HG03135 (cell line): ENCODE measurements around the gene GCNT4.

ENCODE experiments used
- ATAC-seq: cut with Tn5 transposase; IDR thresholded peaks from one replicate; pipeline ENCODE4 v1.9.1; 2021; ENCODE audit warnings: mild to moderate bottlenecking, moderate library complexity; ENCODE audit not compliant: unreplicated experiment

The GCNT4 gene

DNA sequence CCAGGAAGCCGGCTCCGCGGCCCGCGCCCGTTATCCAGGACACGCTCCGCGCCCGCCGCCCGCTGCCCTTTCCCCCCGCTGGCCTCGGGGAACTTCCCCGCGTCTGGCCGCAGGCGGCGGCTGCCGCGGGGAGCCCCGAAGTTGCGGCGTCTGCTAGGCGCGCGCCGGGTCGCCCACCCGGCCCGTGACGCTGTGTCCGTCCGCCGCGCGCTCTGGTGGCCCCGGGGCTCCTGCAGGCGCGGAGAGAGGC, 621 bp upstream of the GCNT4 start:
- ATAC-seq = no peak

DNA sequence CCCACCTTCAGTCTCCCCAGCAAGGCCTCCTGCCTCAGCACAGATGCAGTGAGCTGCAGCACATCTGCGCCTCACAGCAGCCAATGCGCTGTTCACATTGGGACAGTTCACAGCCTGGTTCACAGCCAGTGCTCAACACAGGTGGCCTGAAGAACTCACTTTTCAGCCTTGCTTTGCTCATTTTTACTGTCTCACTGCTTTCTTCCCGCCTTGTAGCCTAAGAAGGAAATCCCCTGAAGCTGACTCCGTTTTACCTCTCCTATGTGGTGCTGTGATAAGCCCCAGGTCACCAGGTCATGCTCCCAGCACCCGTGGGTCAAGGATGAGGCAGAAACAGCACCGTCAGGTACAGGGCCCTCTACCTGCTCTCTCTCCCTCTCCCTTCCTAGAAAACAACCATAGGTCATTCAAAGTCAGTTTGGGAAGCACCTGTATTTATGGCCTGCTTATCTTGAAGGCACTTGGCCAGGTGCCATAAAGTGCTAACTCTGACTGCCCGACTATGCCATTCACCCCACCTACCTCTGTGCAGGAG, 1.1 kb downstream of the GCNT4 start:
- no peak for ATAC-seq

DNA sequence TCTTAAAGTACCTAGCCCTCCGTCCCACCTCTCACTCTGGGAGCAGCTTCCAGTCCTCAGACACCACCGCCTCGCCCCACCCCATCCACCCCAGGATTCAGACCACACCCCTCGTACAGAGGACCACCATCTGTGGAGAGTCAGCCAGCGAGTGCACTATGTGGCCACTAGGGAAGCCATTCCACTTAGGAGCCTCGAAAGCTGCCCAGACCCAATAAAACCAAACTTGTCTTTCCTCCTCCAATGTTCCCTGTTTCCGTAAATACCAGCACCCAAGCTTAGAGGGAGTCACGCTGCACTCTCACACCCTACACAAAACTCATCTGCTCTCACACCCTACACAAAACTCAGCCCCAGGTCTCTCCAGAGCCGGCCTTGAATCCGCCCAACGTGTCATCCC, 1.9 kb downstream of the GCNT4 start:
- ATAC-seq = no peak

DNA sequence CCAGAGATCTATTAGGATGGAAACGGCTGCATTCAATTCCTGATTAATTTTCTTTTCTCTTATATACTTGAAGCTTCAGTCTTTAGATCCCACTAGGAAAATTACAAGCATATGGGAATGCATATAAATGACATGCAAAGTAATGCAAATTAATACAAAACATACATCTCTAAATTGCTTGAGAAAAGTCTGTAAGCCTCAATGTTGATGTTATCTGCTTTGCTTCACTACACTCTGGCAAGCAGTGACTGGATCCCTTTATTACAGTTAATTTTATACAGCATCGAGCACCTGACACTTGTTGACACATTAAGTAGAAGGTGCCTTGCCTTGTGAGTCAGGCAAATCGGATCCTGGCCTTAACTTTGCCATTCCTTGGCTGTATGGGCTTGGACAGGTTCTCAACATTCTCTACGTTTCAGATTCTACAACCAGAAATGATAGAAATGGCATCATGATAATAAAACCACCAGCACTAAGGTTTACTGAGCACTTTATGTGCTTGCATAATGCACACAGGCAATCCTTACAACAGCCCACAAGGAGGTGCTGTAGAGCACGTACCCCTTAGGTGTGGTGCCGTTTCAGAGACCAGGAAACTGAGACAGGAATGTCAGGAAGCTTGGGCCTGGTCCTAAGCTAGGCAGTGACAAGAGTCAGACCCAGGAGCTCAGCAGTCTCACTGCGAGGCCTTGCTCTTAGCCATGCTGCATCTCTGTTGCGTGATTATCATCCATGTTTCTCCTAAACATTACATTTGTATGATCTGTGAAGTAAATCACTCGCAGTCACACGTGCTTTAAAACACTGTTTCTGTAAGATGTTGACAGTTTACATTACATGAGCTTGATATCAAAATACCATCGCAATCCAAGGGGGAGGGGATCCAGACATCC, 2.7 kb downstream of the GCNT4 start:
- no peak for ATAC-seq

DNA sequence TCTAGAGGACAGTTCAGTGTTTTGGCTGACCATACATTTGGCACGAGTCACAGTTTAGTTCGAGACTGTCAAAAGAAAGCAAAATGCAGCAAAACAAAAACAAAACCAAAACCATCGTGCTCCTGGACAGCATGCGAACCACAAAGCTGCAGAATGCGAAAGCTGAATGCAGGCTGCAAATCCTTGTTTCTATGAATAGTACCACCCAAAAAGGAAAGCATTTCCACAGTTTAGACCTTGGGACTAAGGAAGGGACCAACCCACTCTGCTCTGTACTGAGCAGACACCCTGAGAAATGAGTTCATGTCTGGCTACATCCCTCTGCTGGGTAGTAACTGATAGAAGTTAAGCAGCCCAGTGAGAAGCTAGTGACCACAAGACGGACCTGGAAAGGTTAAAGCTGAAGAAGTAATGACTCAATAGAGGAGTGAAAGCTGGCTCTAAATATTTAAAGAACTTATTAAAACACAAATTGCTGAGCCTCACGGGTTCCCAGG, 3.9 kb downstream of the GCNT4 start:
- no peak for ATAC-seq

DNA sequence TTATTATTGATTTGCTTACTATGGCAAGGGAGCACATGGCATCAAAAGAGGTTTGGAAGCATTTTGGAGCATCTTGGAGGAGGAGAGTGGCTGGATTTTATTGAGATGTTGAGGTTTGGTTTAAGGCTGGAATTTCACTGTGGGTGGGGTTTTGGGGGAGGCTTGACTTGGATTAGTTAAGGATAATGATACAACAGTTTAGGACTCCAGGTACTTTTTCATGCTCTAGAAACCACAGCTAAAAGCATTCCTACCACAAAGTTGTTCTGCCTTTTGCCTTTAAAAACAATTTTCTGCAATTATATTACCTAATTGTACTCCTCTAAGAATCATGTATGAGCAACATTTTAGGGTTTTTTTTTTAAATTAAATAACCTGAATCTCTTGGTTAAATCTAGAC, 5.0 kb downstream of the GCNT4 start:
- ATAC-seq = no peak

DNA sequence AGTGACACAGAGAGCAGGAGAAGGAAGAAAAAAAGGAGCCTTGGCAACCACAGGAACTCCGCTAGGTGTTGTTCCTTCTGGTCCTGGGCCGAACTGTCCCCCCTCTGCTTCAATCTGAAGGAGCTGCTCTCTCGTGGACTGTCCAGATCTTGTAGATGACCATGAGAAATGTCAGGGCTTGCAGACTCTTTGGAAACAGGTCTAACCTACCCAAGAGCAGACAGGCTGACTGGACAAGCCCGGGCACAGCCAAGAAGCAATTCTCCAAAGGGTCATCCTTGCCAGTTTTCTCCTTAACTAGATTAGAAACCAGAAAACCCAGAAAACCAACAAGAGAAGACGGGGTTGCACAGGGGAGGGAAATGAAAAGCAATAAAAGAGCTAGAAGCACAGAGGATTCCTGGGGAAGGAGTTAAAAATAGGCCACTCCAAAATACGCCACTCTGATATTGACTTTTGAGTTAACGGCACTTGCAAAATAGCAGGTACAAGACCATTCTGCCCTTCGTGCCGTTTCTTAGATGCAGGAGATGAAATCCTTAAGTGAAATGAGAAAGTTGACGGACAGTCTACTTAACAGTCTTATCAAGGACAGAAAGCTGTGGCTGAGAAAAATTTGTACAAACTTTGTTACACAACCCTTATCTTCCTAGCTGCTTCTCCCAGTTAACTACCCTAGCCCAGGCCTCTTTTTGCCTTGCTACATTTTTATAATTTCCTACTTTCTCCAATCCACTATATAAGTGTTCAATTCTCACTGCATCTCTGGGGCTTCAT, 5.8 kb downstream of the GCNT4 start:
- ATAC-seq = no peak

DNA sequence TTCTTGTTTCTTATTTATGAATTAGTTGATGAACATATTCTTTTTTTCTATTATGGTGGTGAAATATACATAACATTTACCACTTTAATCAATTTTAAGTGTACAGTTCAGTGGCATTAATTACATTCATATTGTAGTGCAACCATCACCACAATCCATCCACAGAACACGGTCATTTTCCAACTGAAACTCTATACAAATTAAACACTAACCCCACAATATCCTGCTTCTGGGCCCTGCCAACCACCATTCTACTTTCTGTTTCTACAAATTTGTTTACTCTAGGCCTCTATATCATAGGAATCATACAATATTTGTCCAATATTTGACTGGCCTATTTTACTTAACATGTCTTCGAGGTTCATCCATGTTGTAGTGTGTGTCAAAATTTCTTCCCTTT, 7.3 kb downstream of the GCNT4 start:
- ATAC-seq = no peak

DNA sequence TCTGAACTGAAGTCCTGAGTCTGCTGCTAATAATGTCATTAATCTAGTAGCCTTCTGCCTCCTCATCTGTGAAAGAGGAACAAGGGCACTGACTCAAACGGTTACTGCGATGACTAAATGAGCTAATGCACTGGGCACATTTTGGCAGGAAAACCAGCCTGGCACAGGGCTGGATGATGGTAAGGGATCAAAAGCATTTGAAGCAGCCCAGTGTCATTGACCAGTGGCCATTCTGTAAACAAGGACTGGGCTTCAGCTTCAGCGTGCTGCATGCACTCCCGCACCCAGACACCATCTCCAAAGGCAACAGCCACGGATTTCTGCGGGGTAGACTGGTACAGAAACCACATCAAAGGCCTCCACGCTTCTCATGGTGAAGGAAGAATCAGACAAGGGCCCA, 8.0 kb downstream of the GCNT4 start:
- no peak for ATAC-seq

DNA sequence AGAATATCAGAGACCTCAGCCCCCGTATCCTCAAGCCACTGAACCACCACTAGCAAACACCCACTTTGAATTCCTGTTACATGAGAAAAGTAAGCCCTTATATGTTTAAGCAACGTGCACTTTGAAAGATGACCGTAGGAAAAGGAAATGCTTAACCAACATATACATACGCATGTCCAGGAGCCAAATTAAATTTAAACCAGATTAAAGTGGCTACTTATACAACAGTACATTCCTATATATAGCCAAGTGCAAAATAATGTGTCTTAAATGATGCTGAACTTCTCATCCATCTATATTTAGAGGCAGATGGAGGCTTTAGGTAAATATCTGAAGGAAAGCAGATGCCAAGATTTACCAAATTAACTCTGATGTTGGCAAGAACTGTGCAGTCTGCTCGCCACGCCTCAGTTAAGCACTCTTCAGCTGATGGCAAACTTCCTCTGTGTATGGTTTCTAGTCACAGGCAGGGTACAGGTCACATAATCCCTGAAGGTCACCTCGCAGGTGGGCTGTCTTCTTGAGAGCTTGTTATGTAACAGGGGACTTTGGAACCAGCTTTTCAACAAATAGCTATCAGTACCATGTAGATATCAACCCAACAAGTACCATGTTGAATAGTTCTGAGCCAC, 8.6 kb downstream of the GCNT4 start:
- ATAC-seq = no peak

DNA sequence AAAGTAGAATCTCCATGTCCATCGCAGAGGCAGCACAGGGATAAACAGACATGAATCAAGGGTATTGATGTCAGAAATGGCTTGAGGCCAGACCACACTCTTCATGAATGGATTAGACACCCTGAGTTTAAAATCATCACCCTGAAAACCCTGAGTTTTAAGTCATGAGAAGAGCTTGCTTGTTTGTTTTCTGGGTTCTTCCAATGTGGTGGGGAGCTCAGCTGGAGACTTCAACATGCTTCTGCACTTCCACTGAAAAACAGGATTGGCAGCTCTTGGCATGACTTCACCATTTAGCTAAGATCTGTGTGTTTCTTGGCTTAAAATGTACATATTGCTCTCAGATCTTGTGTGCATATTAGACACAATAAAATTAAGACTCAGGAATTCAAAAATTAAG, 9.8 kb downstream of the GCNT4 start:
- ATAC-seq = no peak

DNA sequence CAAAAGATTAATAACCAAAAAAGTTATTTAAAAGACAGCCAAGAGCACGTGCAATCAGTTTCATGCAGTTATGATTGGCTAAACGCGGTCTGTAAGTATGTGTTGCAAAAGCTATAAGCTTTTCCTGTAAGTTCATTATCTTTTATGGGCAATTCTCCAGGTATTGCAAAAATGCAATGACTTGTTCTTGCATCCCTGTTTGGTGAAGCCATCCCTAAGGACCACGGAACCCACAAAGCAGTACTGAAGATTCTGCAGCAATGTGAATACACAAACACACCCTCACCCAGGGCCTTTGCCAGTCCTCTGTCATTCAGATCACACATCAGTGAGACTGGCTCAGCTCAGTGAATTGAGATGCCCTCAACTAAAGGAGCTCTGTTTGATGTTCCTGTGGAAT, 11.4 kb downstream of the GCNT4 start:
- ATAC-seq = no peak

DNA sequence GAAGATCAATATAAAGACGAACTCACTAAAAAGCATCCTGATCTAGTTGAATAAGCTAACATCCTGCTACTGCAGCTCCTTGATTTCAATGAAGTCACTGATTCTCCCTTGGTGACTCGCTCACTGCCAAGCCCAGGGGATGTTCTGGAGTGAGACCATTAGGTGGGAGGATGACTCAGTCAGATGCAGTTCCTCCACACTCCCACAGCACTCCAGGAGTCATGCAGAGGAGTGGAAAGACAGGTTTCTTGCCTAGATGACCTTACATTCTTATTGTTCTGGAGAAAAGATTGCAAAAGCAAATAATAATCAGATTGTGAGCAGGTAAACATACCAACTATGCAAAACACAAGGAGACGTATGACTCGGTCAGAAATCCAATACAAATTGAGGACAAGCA, 15.3 kb downstream of the GCNT4 start:
- ATAC-seq = no peak

DNA sequence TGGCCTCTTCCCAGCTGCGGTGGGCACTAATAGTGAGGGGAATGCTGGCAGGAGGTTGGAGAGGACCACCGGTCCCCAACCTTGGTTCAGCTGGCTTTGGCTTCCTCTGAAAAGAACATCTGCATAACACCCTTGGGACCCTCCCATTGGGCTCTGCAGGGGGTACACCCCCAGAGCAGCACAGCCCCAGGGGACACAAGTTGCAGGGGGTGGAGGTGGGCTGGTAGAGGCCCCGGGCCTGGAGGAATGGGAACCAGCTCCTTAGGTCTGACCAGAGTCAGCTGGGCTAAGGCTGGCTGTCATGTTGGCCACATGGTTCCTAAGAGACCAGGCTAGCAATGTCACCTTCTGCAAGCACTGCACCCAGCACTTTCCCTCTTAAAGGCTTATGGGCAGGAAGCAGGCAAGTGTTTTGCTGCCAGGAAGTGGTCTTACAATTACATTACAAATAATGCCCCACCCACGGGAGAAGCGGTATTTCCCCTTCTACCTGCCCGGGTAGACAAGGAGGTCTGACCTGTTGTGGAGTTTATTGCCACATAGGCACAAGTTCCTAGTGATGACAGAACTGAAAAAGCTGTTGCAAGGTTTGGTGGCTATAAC, 18.1 kb downstream of the GCNT4 start:
- no peak for ATAC-seq

DNA sequence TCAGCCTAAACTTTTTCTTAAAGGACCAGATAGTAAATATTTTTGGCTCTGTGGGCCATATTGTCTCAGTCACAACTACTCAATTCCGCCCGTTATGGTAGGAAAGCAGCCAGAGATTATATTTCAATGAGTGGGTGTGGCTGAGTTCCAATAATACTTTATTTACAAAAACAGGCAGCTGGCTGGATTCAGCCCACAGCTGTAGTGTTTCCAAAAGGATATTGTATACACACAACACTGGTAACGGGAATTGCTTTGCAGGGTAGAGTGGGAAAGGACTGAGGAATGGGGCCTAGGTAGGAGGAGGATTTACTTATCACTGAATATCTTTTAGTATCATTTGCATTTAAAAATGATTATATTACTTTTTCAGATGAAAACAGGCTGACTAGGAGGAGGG, 21.0 kb downstream of the GCNT4 start:
- no peak for ATAC-seq

DNA sequence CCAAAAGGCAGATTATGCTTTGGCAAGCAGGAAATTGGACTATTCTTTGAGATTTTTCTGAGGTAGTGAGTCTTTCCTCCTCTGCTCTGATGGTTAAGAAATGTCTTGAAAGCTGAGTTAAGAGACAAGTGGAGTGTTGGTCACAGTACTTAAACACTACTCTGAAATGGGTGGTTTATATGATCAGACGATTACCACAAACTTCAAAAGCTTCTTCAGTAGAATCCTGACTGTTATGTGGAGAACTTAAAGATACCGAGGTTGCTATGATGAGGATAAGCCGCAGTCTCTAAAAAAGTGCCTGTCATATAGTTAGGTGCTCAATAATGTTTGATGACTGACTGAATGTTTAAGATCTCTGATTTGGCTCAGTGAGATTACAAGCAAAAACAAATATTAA, 24.3 kb downstream of the GCNT4 start:
- ATAC-seq = no peak

DNA sequence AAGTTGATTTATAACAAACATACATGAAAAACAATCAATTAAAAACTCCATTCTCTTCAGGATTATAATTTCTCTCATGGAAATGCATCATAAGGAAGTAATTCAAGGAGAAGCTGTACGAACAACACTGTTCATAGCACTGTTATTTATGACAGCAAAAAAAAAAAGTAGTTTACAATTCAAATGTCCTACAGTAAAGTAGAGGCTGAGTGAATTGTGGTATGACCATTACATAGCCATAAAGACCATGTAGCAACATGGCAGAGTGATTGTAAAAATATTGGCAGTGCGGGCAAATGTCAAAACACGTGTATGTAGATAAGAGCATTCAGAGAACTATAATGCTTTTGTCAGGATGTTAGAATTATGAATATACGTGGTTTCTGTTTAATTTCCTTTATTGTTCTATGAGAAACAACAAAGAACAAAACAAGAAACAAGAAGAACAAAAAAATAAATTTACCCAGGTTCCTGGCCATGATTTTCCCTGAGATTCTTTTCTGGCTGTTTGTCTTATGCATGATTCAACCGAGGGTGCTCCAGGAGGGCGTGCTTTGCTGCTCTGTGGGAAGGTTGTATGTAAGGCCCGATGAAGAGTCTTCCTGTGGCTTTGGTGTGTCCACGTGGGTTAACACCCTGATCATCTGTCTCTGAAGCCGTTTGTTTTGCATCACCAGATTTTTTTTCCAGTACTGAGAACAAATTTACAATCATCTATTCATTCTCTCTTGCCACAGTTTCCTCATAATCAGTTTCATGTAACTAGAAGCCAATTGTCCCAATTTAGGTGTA, 28.8 kb downstream of the GCNT4 start:
- no peak for ATAC-seq

DNA sequence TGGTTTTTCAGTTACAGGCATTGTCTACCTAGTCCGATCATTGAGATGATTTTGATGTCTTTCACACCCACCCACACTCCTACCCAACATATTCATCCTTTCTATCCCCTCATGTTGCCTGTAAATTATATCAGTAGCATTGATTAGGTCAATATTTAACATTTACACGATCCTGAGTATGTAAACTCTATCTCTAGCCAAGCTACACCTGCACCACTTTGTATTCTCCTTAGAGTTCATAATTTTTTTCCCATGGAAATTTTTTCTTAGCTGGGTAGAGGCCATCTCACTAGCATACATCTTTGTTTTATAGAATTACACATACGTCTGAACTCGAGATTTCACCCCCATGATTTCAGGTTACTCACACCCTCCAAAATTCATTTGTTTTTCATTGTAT, 30.6 kb downstream of the GCNT4 start:
- ATAC-seq = no peak

DNA sequence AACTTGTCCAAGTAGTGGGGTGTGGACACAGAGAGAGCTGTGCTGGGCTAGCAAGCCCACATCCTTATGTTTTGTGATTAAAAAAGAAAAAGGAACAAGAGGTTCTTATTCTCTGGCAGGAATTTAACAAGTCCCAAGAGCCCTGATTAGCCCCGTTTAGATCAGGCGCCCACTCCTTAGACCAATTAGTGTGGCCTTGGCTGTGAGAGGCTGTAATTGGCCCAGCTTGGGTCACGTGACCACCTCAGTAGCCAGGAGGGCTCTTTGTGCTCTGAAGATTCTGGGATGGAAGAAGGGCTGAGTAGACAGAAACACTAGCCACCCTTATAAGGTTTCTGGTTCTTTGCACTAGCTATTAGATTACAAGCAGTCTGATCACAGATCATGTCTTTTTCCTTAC, 31.1 kb downstream of the GCNT4 start:
- no peak for ATAC-seq

DNA sequence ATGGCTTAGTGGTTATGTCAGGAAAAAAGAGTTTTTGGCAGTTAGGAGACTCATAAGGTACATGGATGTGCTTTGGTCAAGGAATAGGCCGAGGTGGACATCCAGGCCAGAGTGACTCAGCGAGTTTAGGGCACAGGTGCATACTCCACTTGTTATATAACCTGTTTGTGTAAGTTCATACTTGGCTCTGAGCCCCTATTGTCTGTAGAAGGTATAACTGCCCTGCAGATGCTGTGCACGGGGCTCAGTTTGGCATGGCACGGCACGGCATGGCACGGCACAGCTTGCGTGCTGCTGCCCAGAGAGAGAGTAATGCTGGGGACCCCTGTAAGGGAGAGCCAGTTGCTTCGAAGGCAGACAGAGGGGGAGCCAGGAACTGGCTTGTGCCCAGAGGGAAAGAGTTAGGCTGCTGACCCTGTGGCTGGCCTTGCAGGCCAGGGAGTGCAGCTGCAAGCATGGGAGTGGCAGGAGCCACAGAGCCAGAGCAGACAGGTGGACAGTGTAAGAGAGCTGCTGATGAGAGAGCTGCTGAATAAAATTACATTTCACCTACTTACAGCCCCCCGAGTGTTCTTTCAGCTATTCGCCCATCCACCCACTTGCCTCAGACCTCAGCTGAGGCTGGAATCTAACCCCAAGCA, 32.2 kb downstream of the GCNT4 start:
- ATAC-seq = no peak
